Right cardiac atrium (tissue), 5 donors: ENCODE measurements around the gene CBARP. TPM values are rescaled to one million over a fixed set of nuclear protein-coding genes. Genes with fewer than 3 reads are reported as not detected.

Experiments
- polyA plus RNA-seq: library from polyadenylated mRNA; stranded (reverse); fragments of 200-250 nt; gene quantifications from one replicate; pipeline ENCODE4 v1.2.3, GENCODE V29; 2013
- total RNA-seq, 4 donors: library from RNA; stranded (reverse); fragmentation: NEBNext Ultra II Directional; extraction: Animal tissue kit (Norgen Biotek cat#: 25700); gene quantifications; one replicate each; pipeline ENCODE4 v1.2.1, GENCODE V29; 2021
- donor health status: healthy with polysubstance abuse.
- donor health status: DM: no; HTN: yes; CAD: no.
- donor health status: DM: no; HTN: no; CAD: no.
- donor health status: DM: no; HTN: yes; CAD: no; lungs with severe emphysema.
- donor health status: DM: yes; HTN: yes; CAD: no.

Gene CBARP
- total and polyA plus RNA-seq, 5 donors = 0.89 to 2.2 (median 1.2) TPM

Other genes starting within 250 kb of the CBARP start
- under 1 TPM in 1 of 4 donors, not detected in 3; 0.06 TPM for gene GRIN3B, start 237.6 kb downstream of the CBARP start, total RNA-seq
- gene GRIN3B, start 237.6 kb downstream of the CBARP start, polyA plus RNA-seq = not detected
- gene TMEM259, start 216.9 kb downstream of the CBARP start, total RNA-seq = 100 to 1,000 TPM; 127 to 161 (median 143) TPM
- 164 TPM for gene TMEM259, start 216.9 kb downstream of the CBARP start, polyA plus RNA-seq
- gene RNU6-2, start 216.5 kb downstream of the CBARP start, total RNA-seq = not detected
- gene RNU6-2, start 216.5 kb downstream of the CBARP start, polyA plus RNA-seq = not detected
- gene CNN2, start 211.4 kb downstream of the CBARP start, total RNA-seq = 10 to 100 TPM; 57.4 to 75.9 (median 63.8) TPM
- gene CNN2, start 211.4 kb downstream of the CBARP start, polyA plus RNA-seq = 52.1 TPM
- gene ABCA7, start 197.9 kb downstream of the CBARP start, total RNA-seq = 10 to 100 TPM in 1 of 4 donors, 1 to 10 TPM in 3; 7.3 to 10.4 (median 8.7) TPM
- gene ABCA7, start 197.9 kb downstream of the CBARP start, polyA plus RNA-seq = 9.1 TPM
- 10 to 100 TPM in 1 of 4 donors, 1 to 10 TPM in 3; 7.7 to 10.4 (median 9.2) TPM for gene ARHGAP45, start 170.8 kb downstream of the CBARP start, total RNA-seq
- gene ARHGAP45, start 170.8 kb downstream of the CBARP start, polyA plus RNA-seq = 5.9 TPM
- gene POLR2E, start 142.6 kb downstream of the CBARP start, total RNA-seq = 100 to 1,000 TPM; 110 to 145 (median 131) TPM
- gene POLR2E, start 142.6 kb downstream of the CBARP start, polyA plus RNA-seq = 179 TPM
- gene GPX4, start 134.0 kb downstream of the CBARP start, total RNA-seq = 100 to 1,000 TPM; 300 to 374 (median 359) TPM
- gene GPX4, start 134.0 kb downstream of the CBARP start, polyA plus RNA-seq = 713 TPM
- 10 to 100 TPM; 18.0 to 44.5 (median 20.5) TPM for gene SBNO2, start 63.7 kb downstream of the CBARP start, total RNA-seq
- 13.4 TPM for gene SBNO2, start 63.7 kb downstream of the CBARP start, polyA plus RNA-seq
- 10 to 100 TPM; 56.9 to 62.0 (median 57.7) TPM for gene STK11, start 32.2 kb downstream of the CBARP start, total RNA-seq
- gene STK11, start 32.2 kb downstream of the CBARP start, polyA plus RNA-seq = 64.5 TPM
- gene ATP5F1D, start 3.7 kb upstream of the CBARP start, total RNA-seq = 100 to 1,000 TPM; 490 to 706 (median 622) TPM
- gene ATP5F1D, start 3.7 kb upstream of the CBARP start, polyA plus RNA-seq = 660 TPM
- 100 to 1,000 TPM in 1 of 4 donors, 10 to 100 TPM in 3; 50.2 to 123 (median 62.4) TPM for gene MIDN, start 10.6 kb upstream of the CBARP start, total RNA-seq
- gene MIDN, start 10.6 kb upstream of the CBARP start, polyA plus RNA-seq = 45.6 TPM
- 100 to 1,000 TPM; 288 to 417 (median 333) TPM for gene CIRBP, start 31.3 kb upstream of the CBARP start, total RNA-seq
- 370 TPM for gene CIRBP, start 31.3 kb upstream of the CBARP start, polyA plus RNA-seq
- 10 to 100 TPM; 15.9 to 18.1 (median 17.0) TPM for gene FAM174C, start 37.5 kb upstream of the CBARP start, total RNA-seq
- gene FAM174C, start 37.5 kb upstream of the CBARP start, polyA plus RNA-seq = 25.3 TPM
- gene EFNA2, start 47.9 kb upstream of the CBARP start, total RNA-seq = not detected
- gene EFNA2, start 47.9 kb upstream of the CBARP start, polyA plus RNA-seq = not detected
- 100 to 1,000 TPM; 209 to 294 (median 259) TPM for gene NDUFS7, start 145.9 kb upstream of the CBARP start, total RNA-seq
- 437 TPM for gene NDUFS7, start 145.9 kb upstream of the CBARP start, polyA plus RNA-seq
- gene GAMT, start 163.5 kb upstream of the CBARP start, total RNA-seq = 10 to 100 TPM; 49.2 to 76.2 (median 66.4) TPM
- 124 TPM for gene GAMT, start 163.5 kb upstream of the CBARP start, polyA plus RNA-seq
- gene DAZAP1, start 169.6 kb upstream of the CBARP start, total RNA-seq = 10 to 100 TPM; 78.7 to 92.1 (median 85.0) TPM
- gene DAZAP1, start 169.6 kb upstream of the CBARP start, polyA plus RNA-seq = 65.3 TPM
- 100 to 1,000 TPM; 635 to 772 (median 696) TPM for gene RPS15, start 200.4 kb upstream of the CBARP start, total RNA-seq
- 1,857 TPM for gene RPS15, start 200.4 kb upstream of the CBARP start, polyA plus RNA-seq
- gene APC2, start 212.1 kb upstream of the CBARP start, total RNA-seq = under 1 TPM; 0.45 to 0.88 (median 0.68) TPM
- gene APC2, start 212.1 kb upstream of the CBARP start, polyA plus RNA-seq = 0.61 TPM
- gene C19orf25, start 241.2 kb upstream of the CBARP start, total RNA-seq = 10 to 100 TPM; 14.4 to 19.2 (median 18.1) TPM
- gene C19orf25, start 241.2 kb upstream of the CBARP start, polyA plus RNA-seq = 23.6 TPM